A549 (cell line): ENCODE data around the gene ATXN10. TPM values are rescaled to one million over a fixed set of nuclear protein-coding genes. Genes with fewer than 3 reads are reported as not detected.

ENCODE experiments used
- ATAC-seq, 2 experiments: fragments of 200-7000 bp in 1 of 2; fragments of >200 bp in 1 of 2; cut with Nextera tagmentation in 1 of 2; cut with Tn5 transposase in 1 of 2; 3 replicates each; pipeline versions ENCODE4 v1.8.0 to v1.9.1; 2018 to 2020; ENCODE audit warnings: mild to moderate bottlenecking in 1 of 2, moderate library complexity in 1 of 2
- CTCF ChIA-PET: fragments of 300-600 bp; sonication (Branson Sonifier 250); formaldehyde crosslinking; extraction: SDS; loops from one replicate; lab custom pipeline; 2021; ENCODE audit warnings: antibody characterized with exemption, inconsistent platforms; lab: Yijun Ruan, JAX
- POLR2A ChIA-PET: fragments of 350-600 bp; formaldehyde crosslinking; extraction: SDS; loops from one replicate; lab custom pipeline; 2021; ENCODE audit warnings: antibody characterized with exemption, inconsistent platforms; lab: Yijun Ruan, JAX
- DNase-seq, 2 experiments: peaks; one replicate each; pipeline versions ENCODE4 v3.0.0 to v3.0.0-alpha.2; 2011 to 2016; ENCODE audit warnings: low read depth in 1 of 2, low spot score in 1 of 2
- FAIRE-seq: peaks from 2 replicates; lab custom pipeline; 2011; peaks lifted over from hg19 to GRCh38; lab: Jason Lieb, UNC
- H3K27ac ChIP-seq, 2 experiments: fragments of >200 bp; sonication (Bioruptor Twin); formaldehyde crosslinking; 3 replicates each; pipeline ENCODE4 v1.5.1; 2016 to 2017
- H3K4me1 ChIP-seq: fragments of >200 bp; sonication (Bioruptor Twin); formaldehyde crosslinking; 3 replicates; pipeline ENCODE4 v1.6.1; 2016
- H3K4me2 ChIP-seq: fragments of >200 bp; sonication (Bioruptor Twin); formaldehyde crosslinking; 3 replicates; pipeline ENCODE4 v1.6.1; 2016
- H3K4me3 ChIP-seq: fragments of >200 bp; sonication (Bioruptor Twin); formaldehyde crosslinking; 3 replicates; pipeline ENCODE4 v1.5.1; 2016
- H3K9me3 ChIP-seq: fragments of >200 bp; sonication (Bioruptor Twin); formaldehyde crosslinking; 3 replicates; pipeline ENCODE4 v1.6.1; 2016
- ATOH8 ChIP-seq: fragments of 250-450 bp; sonication (Bioruptor Pico); IDR thresholded peaks from 2 replicates; pipeline ENCODE4 v1.5.0; 2020; ENCODE audit warnings: low read depth, mild to moderate bottlenecking, moderate library complexity
- BHLHE40 ChIP-seq: IDR thresholded peaks from 2 replicates; pipeline ENCODE4 v1.6.1; 2012; ENCODE audit warnings: low read depth, low read length, inconsistent platforms
- CBX2 ChIP-seq: fragments of 200-600 bp; sonication (generic); IDR thresholded peaks from 2 replicates; pipeline ENCODE4 v1.6.1; 2016; ENCODE audit warnings: low read depth, mild to moderate bottlenecking, borderline replicate concordance
- CEBPB ChIP-seq, 2 experiments: fragments of >200 bp in 1 of 2; sonication (Bioruptor Twin) in 1 of 2; formaldehyde crosslinking in 1 of 2; IDR thresholded peaks; 2 replicates each; pipeline ENCODE4 v1.6.1; 2012 to 2016
- CHD4 ChIP-seq: fragments of 200-600 bp; sonication (generic); IDR thresholded peaks from 2 replicates; pipeline ENCODE4 v1.6.1; 2016; ENCODE audit warnings: antibody characterized with exemption, mild to moderate bottlenecking, borderline replicate concordance
- EHF ChIP-seq: fragments of 250-450 bp; sonication (Bioruptor Pico); IDR thresholded peaks from 2 replicates; pipeline ENCODE4 v1.5.0; 2020; ENCODE audit warnings: mild to moderate bottlenecking
- EP300 ChIP-seq, 2 experiments: fragments of >200 bp; sonication (Bioruptor Twin); formaldehyde crosslinking; IDR thresholded peaks; 2 replicates in 1 of 2; 3 replicates in 1 of 2; pipeline ENCODE4 v1.6.1; 2016 to 2017
- FOSB ChIP-seq: fragments of 250-450 bp; sonication (Bioruptor Pico); IDR thresholded peaks from 2 replicates; pipeline ENCODE4 v1.5.0; 2020; ENCODE audit warnings: mild to moderate bottlenecking, moderate library complexity
- FOSL2 ChIP-seq, 2 experiments: fragments of 450-650 bp in 1 of 2; fragments of >200 bp in 1 of 2; sonication (Bioruptor Twin) in 1 of 2; formaldehyde crosslinking; IDR thresholded peaks; 2 replicates each; pipeline versions ENCODE4 v1.5.0 to v1.6.1; 2016 to 2020; ENCODE audit warnings: mild to moderate bottlenecking in 1 of 2, moderate library complexity in 1 of 2
- FOXS1 ChIP-seq: fragments of 250-450 bp; sonication (Bioruptor Pico); IDR thresholded peaks from 2 replicates; pipeline ENCODE4 v1.5.0; 2020; ENCODE audit warnings: mild to moderate bottlenecking, moderate library complexity
- GATA3 ChIP-seq: IDR thresholded peaks from 2 replicates; pipeline ENCODE4 v1.6.1; 2012; ENCODE audit warnings: borderline replicate concordance
- HDAC2 ChIP-seq: fragments of 200-600 bp; sonication (generic); IDR thresholded peaks from 2 replicates; pipeline ENCODE4 v1.6.1; 2016
- HEYL ChIP-seq: fragments of 250-450 bp; sonication (Bioruptor Pico); IDR thresholded peaks from 2 replicates; pipeline ENCODE4 v1.8.0; 2021; ENCODE audit warnings: mild to moderate bottlenecking, moderate library complexity
- HOXB13 ChIP-seq: fragments of 250-450 bp; sonication (Bioruptor Pico); IDR thresholded peaks from 2 replicates; pipeline ENCODE4 v1.5.0; 2020; ENCODE audit warnings: low read depth, mild to moderate bottlenecking, moderate library complexity
- HOXB5 ChIP-seq: fragments of 250-450 bp; sonication (Bioruptor Pico); IDR thresholded peaks from 2 replicates; pipeline ENCODE4 v1.5.0; 2020; ENCODE audit warnings: mild to moderate bottlenecking, moderate library complexity
- JUNB ChIP-seq: fragments of >200 bp; sonication (Bioruptor Twin); formaldehyde crosslinking; IDR thresholded peaks from 2 replicates; pipeline ENCODE4 v1.6.1; 2016
- KDM1A ChIP-seq: fragments of 200-600 bp; sonication (generic); IDR thresholded peaks from 2 replicates; pipeline ENCODE4 v1.6.1; 2016; ENCODE audit warnings: low read depth, mild to moderate bottlenecking
- MAFK ChIP-seq: fragments of 450-650 bp; IDR thresholded peaks from 2 replicates; pipeline ENCODE4 v1.6.1; 2014; ENCODE audit not compliant: partially characterized antibody
- MAZ ChIP-seq: fragments of 150-350 bp; IDR thresholded peaks from 2 replicates; pipeline ENCODE4 v1.6.1; 2014; ENCODE audit warnings: antibody characterized with exemption, low read depth, low read length, borderline replicate concordance
- NR3C1 ChIP-seq: fragments of >200 bp; sonication (Bioruptor Twin); formaldehyde crosslinking; IDR thresholded peaks from 3 replicates; pipeline ENCODE4 v1.6.1; 2017
- PBX3 ChIP-seq: IDR thresholded peaks from 2 replicates; pipeline ENCODE4 v1.6.1; 2012
- PHF8 ChIP-seq: fragments of 200-600 bp; sonication (generic); IDR thresholded peaks from 2 replicates; pipeline ENCODE4 v1.6.1; 2016; ENCODE audit warnings: low read depth, mild to moderate bottlenecking, antibody characterized with exemption, moderate library complexity, borderline replicate concordance
- POLR2A ChIP-seq: IDR thresholded peaks from 2 replicates; pipeline ENCODE4 v1.6.1; 2012; ENCODE audit warnings: mild to moderate bottlenecking, low read length
- POLR2AphosphoS2 ChIP-seq: conservative IDR thresholded peaks from 2 replicates; pipeline ENCODE4 v1.6.1; 2012; ENCODE audit warnings: low read length, improper control_type of control experiment, inconsistent platforms
- RCOR1 ChIP-seq: fragments of 150-350 bp; IDR thresholded peaks from 2 replicates; pipeline ENCODE4 v1.6.1; 2014; ENCODE audit warnings: antibody characterized with exemption, low read length, low read depth
- RNF2 ChIP-seq: fragments of 200-600 bp; sonication (generic); IDR thresholded peaks from 2 replicates; pipeline ENCODE4 v1.6.1; 2016; ENCODE audit warnings: low read depth, mild to moderate bottlenecking, antibody characterized with exemption, moderate library complexity, borderline replicate concordance
- SREBF2 ChIP-seq: fragments of 450-650 bp; IDR thresholded peaks from 2 replicates; pipeline ENCODE4 v1.6.1; 2014; ENCODE audit warnings: mild to moderate bottlenecking, moderate library complexity
- TP53 ChIP-seq: fragments of 250-450 bp; sonication (Bioruptor Pico); IDR thresholded peaks from 2 replicates; pipeline ENCODE4 v1.5.0; 2021; ENCODE audit warnings: mild to moderate bottlenecking, moderate library complexity
- ZC3H11A ChIP-seq: fragments of 450-650 bp; IDR thresholded peaks from 2 replicates; pipeline ENCODE4 v1.6.1; 2014; ENCODE audit warnings: antibody characterized with exemption, mild to moderate bottlenecking
- ZFP36 ChIP-seq: fragments of 450-650 bp; IDR thresholded peaks from 2 replicates; pipeline ENCODE4 v1.6.1; 2014; ENCODE audit warnings: borderline replicate concordance; ENCODE audit not compliant: partially characterized antibody
- WGBS: methylation state at CpG from one replicate; pipeline ENCODE4 v1.1.6; 2017; ENCODE audit errors: missing lambda C conversion rate; 5-methylcytosine and 5-hydroxymethylcytosine counted together
- polyA plus RNA-seq, 4 experiments: library from polyadenylated mRNA; depleted of rRNA in 3 of 4; stranded (reverse); fragments of >200 nt; fragmentation: RNase III in 1 of 4; extraction: RNeasy Plus Mini Kit Qiagen cat#74134 plus additional on column Dnase treatment in 1 of 4; gene quantifications; 2 replicates in 3 of 4; 3 replicates in 1 of 4; pipeline ENCODE4 v1.2.3, GENCODE V29; 2011 to 2017
- TF ChIP-seq, protein P1 (sequence below): fragments of 450-650 bp; IDR thresholded peaks from 2 replicates; pipeline ENCODE4 v1.6.1; 2014; ENCODE audit warnings: antibody characterized with exemption
- TF ChIP-seq, protein P2 (sequence below): fragments of >200 bp; sonication (Bioruptor Twin); formaldehyde crosslinking; IDR thresholded peaks from 3 replicates; pipeline ENCODE4 v1.5.1; 2016
- TF ChIP-seq, protein P3 (sequence below): IDR thresholded peaks from 2 replicates; pipeline ENCODE4 v1.6.1; 2012; ENCODE audit warnings: low read depth, borderline replicate concordance
- TF ChIP-seq, protein P4 (sequence below): fragments of 200-600 bp; sonication (generic); IDR thresholded peaks from 2 replicates; pipeline ENCODE4 v1.6.1; 2016; ENCODE audit warnings: antibody characterized with exemption, mild to moderate bottlenecking, moderate library complexity

ATXN10 gene
- polyA plus RNA-seq, 2 of the 4 experiments (the other 2 are of a cell fraction): 126 to 281 TPM

- CTCF ChIA-PET: interaction anchor here (1.3 to 5.2 kb wide), 2 partner anchors 33 to 60 kb away, joined by 3 to 25 read pairs; no protein-coding TSS in a partner anchor
- no peak for TF ChIP-seq FOXS1
- peak; percentile 36 for TF ChIP-seq MAFK
- no peak for TF ChIP-seq NR3C1
- TF ChIP-seq CBX2: no peak
- TF ChIP-seq HDAC2: no peak
- TF ChIP-seq POLR2A: no peak
- TF ChIP-seq, protein P1, sequence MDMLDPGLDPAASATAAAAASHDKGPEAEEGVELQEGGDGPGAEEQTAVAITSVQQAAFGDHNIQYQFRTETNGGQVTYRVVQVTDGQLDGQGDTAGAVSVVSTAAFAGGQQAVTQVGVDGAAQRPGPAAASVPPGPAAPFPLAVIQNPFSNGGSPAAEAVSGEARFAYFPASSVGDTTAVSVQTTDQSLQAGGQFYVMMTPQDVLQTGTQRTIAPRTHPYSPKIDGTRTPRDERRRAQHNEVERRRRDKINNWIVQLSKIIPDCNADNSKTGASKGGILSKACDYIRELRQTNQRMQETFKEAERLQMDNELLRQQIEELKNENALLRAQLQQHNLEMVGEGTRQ: no peak
- no peak for TF ChIP-seq GATA3
- TF ChIP-seq ATOH8 (CRISPR knock-in tag): no peak
- no peak for TF ChIP-seq HEYL (CRISPR knock-in tag)
- no peak for TF ChIP-seq PHF8
- TF ChIP-seq, protein P2, sequence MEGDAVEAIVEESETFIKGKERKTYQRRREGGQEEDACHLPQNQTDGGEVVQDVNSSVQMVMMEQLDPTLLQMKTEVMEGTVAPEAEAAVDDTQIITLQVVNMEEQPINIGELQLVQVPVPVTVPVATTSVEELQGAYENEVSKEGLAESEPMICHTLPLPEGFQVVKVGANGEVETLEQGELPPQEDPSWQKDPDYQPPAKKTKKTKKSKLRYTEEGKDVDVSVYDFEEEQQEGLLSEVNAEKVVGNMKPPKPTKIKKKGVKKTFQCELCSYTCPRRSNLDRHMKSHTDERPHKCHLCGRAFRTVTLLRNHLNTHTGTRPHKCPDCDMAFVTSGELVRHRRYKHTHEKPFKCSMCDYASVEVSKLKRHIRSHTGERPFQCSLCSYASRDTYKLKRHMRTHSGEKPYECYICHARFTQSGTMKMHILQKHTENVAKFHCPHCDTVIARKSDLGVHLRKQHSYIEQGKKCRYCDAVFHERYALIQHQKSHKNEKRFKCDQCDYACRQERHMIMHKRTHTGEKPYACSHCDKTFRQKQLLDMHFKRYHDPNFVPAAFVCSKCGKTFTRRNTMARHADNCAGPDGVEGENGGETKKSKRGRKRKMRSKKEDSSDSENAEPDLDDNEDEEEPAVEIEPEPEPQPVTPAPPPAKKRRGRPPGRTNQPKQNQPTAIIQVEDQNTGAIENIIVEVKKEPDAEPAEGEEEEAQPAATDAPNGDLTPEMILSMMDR: no peak
- TF ChIP-seq FOSB (CRISPR knock-in tag): no peak
- TF ChIP-seq HOXB5 (CRISPR knock-in tag): peak; percentile 68; the same call in 1 of the 2 replicates
- TF ChIP-seq TP53: no peak
- no peak for TF ChIP-seq ZC3H11A
- TF ChIP-seq, protein P3, sequence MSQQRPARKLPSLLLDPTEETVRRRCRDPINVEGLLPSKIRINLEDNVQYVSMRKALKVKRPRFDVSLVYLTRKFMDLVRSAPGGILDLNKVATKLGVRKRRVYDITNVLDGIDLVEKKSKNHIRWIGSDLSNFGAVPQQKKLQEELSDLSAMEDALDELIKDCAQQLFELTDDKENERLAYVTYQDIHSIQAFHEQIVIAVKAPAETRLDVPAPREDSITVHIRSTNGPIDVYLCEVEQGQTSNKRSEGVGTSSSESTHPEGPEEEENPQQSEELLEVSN: no peak
- no peak for TF ChIP-seq JUNB
- TF ChIP-seq KDM1A: no peak
- no peak for TF ChIP-seq RCOR1
- TF ChIP-seq, protein P4, sequence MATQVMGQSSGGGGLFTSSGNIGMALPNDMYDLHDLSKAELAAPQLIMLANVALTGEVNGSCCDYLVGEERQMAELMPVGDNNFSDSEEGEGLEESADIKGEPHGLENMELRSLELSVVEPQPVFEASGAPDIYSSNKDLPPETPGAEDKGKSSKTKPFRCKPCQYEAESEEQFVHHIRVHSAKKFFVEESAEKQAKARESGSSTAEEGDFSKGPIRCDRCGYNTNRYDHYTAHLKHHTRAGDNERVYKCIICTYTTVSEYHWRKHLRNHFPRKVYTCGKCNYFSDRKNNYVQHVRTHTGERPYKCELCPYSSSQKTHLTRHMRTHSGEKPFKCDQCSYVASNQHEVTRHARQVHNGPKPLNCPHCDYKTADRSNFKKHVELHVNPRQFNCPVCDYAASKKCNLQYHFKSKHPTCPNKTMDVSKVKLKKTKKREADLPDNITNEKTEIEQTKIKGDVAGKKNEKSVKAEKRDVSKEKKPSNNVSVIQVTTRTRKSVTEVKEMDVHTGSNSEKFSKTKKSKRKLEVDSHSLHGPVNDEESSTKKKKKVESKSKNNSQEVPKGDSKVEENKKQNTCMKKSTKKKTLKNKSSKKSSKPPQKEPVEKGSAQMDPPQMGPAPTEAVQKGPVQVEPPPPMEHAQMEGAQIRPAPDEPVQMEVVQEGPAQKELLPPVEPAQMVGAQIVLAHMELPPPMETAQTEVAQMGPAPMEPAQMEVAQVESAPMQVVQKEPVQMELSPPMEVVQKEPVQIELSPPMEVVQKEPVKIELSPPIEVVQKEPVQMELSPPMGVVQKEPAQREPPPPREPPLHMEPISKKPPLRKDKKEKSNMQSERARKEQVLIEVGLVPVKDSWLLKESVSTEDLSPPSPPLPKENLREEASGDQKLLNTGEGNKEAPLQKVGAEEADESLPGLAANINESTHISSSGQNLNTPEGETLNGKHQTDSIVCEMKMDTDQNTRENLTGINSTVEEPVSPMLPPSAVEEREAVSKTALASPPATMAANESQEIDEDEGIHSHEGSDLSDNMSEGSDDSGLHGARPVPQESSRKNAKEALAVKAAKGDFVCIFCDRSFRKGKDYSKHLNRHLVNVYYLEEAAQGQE: no peak
- TF ChIP-seq ZFP36: no peak
- no peak for TF ChIP-seq PBX3
- no peak for TF ChIP-seq BHLHE40
- TF ChIP-seq EHF (CRISPR knock-in tag): peak; percentile 75; the same call in 1 of the 2 replicates
- no peak for TF ChIP-seq POLR2AphosphoS2
- no peak for TF ChIP-seq SREBF2
- TF ChIP-seq EP300 (IDR thresholded peaks at IDR 0.05): no peak
- no peak for TF ChIP-seq RNF2
- TF ChIP-seq CHD4: no peak
- 0 out of 2 replicates have a peak, but pooled peaks have one; percentile 28 for TF ChIP-seq HOXB13 (CRISPR knock-in tag)
- TF ChIP-seq CEBPB (IDR thresholded peaks at IDR 0.05): no peak
- TF ChIP-seq MAZ: no peak
- TF ChIP-seq FOSL2 (IDR thresholded peaks at IDR 0.05): no peak
- TF ChIP-seq FOSL2 (CRISPR knock-in tag; IDR thresholded peaks at IDR 0.05): no peak
Observed at GRCh38 chr22:45638197-45638596, 33.4 kb upstream of the ATXN10 start.

More at GRCh38 chr22:45638197-45638596, 33.4 kb upstream of the ATXN10 start:
- Histone ChIP-seq H3K9me3 (no peaks in the 10 kb centered on the region), H3K4me3 (no peak overlapping the region), H3K4me1 (peaks cover 51% of the 10 kb centered on the region), H3K27ac (peak overlapping the region; percentile 99 to 100), H3K4me2 (peak overlapping the region; percentile 67)
- FAIRE-seq: no peak
- 2% methylated on average over 3 of the region's 3 CpGs for WGBS
- POLR2A ChIA-PET: interaction anchor here (1.2 to 1.8 kb wide), 2 partner anchors 35 to 50 kb away, joined by 3 to 4 read pairs; no protein-coding TSS in a partner anchor
- peak; percentile 66 to 90 for DNase-seq
- ATAC-seq: peak; percentile 28 to 60; a peak in 3 of 6 replicates
